ENCODE results near the gene DDX19B. TPM values are rescaled to one million over a fixed set of nuclear protein-coding genes. Genes with fewer than 3 reads are reported as not detected.

The DDX19B gene
- total and polyA plus RNA-seq, 9 of the 15 experiments (the other 6 are each of a cell fraction or from before 2014, with no cell fraction given) = 7.0 to 32.9 (median 19.3) TPM

GRCh38 chr16:70250748-70251628 is 48.0 kb upstream of the DDX19B start (continued):
- no peak for TF ChIP-seq VEZF1 (CRISPR knock-in tag; IDR thresholded peaks at IDR 0.05)
- no peak for TF ChIP-seq BRF2 (IDR thresholded peaks at IDR 0.05; ENCODE audit: borderline replicate concordance, insufficient read depth, insufficient read length)
- TF ChIP-seq ZFP1 (CRISPR knock-in tag; IDR thresholded peaks at IDR 0.05) = no peak
- peak; percentile 71 for TF ChIP-seq ZFX (CRISPR knock-in tag; IDR thresholded peaks at IDR 0.05)
- TF ChIP-seq OTX1 (CRISPR knock-in tag; IDR thresholded peaks at IDR 0.05) = no peak
- no peak for TF ChIP-seq ZHX1 (conservative IDR thresholded peaks at IDR 0.05; ENCODE audit: low read length)
- no peak for TF ChIP-seq SRSF7 (optimal IDR thresholded peaks at IDR 0.05; ENCODE audit: low read depth, low read length)
- TF ChIP-seq MCM5 (IDR thresholded peaks at IDR 0.05; ENCODE audit: low read depth) = no peak
- peak; percentile 27; the same call in 1 of the 2 replicates for TF ChIP-seq HDAC8 (tag; IDR thresholded peaks at IDR 0.05)
- TF ChIP-seq ZNF282 (CRISPR knock-in tag; IDR thresholded peaks at IDR 0.05) = no peak
- no peak for TF ChIP-seq LARP7 (IDR thresholded peaks at IDR 0.05)
- TF ChIP-seq ZNF592 (IDR thresholded peaks at IDR 0.05) = peak; percentile 80
- TF ChIP-seq TEAD4 (IDR thresholded peaks at IDR 0.05; ENCODE audit: low read length) = no peak
- TF ChIP-seq TEAD4 (CRISPR knock-in tag; IDR thresholded peaks at IDR 0.05; ENCODE audit: borderline replicate concordance) = no peak
- TF ChIP-seq DNMT1 (IDR thresholded peaks at IDR 0.05) = no peak
- TF ChIP-seq CXXC5 (CRISPR knock-in tag; IDR thresholded peaks at IDR 0.05) = peak; percentile 39
- TF ChIP-seq NR1H2 (CRISPR knock-in tag; IDR thresholded peaks at IDR 0.05) = 0 out of 2 replicates have a peak, but pooled peaks have one; percentile 43

Data from K562 (cell line).